GM18520 (cell line): ENCODE measurements around the gene SPRY4.
"Not testable (repeated sequence)": the region's sequence is repeated elsewhere in the genome, so short reads cannot be mapped to it uniquely, and the experiment has no call there.

ENCODE experiments used
- ATAC-seq: cut with Tn5 transposase; IDR thresholded peaks from one replicate; pipeline ENCODE4 v1.9.1; 2021; ENCODE audit not compliant: unreplicated experiment

SPRY4 gene

DNA sequence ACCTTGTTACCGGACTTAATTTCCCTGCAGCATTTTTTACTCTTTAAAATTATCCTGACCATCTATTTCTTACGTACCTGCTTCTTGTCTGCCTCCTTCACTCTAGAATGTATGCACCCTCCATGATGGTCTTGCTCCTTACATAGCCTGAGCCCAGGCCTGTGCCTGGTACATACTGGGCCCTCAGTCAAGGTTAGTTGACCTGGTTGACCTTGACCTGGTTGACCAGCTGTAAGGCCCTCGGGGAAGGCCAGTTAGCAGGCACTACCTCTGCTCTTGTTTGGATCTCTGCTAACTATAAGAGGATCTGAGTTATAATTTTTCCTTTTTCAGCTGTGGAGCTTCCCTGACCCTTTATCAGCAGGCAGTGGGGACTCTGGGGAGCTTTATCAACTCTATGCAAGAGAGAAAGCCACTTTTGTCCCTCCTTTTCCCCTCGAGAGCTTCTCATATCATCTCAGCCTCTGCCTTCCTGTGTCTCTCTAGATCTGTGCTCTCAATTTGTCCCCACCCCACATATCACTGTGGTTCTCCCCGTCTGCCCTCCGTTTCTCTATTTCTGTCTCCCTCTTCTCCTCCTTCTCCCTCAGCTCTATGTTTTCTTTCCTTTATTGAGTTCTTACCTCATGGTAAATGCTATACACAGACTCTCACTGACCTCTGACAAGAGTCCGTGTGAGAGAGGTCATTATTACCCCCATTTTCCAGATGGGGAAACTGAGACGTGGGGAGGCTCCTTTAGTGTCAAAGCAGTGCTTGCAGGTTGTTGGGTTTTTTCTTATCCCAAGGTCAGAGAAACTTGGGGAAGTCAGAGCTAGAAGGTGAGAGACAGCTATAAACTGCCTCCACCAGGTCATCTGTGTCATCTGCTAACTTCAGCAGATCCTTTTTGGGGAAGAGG lies 28.6 kb downstream of the SPRY4 start:
- ATAC-seq = no peak

DNA sequence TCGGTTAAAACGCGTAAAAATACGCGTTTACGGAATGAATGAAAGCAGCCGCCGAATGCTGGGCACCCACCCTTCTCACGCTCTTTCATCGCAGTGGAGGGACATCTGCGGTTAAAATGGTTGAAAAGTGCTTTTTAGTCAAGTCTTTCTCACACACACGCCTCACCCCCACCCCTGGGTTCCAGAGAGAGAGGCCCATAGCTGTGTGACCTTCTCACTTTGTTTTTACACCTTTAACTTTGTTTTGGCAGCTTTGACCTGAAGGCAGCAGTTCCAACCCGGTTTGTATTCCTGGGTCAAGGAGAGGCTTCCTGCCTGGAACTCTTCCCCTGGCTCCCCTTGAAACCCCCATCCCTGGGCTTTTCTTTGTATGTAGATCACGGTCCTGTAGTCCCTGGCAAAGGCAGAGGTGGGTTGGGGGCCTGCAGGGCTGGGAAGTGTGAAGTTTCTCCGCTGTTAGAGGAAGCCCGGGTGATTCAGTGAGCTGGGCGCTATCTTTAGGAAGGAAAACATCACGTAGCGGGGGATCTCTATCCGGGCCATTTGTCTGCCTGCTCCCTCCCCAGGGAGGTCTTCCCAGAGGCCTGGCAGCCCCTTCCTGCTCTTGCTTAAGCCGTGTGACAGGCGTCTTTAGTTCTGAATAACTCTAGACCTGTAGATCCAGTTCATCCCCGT lies 29.6 kb downstream of the SPRY4 start:
- ATAC-seq = no peak

DNA sequence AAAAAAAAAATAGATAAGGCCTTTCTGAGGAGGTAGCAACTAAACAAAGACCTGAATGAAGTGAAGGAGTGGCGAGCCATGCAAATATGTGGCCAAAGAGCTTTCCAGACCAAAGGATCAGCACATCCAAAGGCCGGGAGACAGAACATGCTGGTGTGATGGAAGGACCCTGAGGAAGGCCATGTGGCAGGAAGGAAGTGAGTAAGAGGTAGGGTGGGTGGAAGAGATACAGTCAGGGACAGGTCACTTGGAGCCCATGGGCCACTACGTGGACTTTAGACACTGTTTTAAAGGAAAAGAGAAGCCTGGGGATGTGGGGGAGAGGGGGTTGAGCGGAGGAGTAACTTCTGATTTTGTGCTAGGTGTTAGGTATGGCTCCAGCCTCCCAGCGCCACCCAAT lies 31.3 kb downstream of the SPRY4 start:
- no peak for ATAC-seq

DNA sequence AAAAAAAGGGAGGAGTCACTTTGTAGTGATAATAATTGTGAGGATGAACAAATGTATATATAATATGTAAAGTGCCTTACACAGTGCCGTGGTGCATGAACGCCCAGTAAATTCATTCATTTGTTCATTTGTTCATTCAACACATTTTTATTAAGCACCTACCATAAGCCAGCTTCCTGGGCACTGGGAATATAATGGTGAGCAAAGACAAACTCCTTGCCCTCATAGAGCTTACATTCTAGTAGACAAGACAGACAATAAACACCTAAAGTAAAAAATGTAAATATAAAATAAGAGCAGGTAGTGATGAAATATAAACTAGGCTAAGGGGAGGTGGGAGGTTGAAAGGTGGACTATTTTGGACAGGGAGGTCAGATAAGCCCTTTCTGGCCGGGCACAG lies 32.0 kb downstream of the SPRY4 start:
- no peak for ATAC-seq

DNA sequence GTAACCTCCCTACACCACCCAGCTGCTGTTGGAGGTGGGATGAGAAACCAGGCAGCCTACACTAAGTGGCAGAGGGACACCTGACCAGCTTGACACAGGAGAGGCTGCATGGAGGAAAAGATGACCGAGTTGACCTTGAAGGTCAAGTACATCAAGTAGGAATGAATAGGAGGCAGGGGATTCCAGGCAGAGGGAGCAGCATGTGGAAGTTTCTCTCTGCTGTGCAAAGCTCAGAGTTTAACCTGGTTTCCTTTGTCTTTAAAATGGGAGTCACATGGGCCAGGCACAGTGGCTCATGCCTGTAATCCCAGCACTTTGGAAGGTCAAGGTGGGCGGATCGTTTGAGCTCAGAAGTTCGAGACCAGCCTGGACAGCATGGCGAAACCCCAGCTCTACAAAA lies 32.6 kb downstream of the SPRY4 start:
- no peak for ATAC-seq

DNA sequence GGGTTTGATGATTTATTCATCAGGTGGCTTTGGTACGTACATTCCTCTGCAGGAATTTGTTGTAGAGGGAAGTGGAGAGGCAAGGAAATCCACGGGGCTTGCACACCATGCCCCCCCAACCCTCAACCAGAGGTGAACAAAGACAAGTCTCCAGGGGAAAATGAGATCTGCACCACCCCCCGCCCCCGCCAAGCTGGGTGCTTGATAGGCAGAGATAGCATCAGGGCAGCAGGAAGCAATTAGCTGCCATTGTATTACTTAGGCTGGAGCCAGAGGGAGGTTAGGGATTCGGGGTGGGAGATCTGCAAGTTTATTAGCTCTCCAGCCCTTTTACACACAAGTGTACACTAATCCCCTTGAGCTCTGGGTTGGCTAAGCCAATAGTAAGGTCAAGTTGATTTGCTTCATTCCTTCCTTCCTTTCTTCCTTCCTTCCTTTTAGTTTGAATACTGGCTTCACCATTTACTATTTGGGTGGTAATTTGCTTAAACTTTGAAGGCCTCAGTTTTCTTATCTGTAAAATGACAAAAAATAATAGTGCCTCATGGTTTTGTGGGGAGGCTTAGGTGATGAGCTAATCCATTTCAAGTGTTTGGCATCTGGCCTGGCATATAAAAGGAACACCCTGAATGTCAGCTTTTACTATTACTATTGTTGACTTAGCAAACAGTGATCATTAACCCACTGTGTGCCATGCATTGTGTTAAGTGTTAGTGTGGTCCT lies 34.1 kb downstream of the SPRY4 start:
- no peak for ATAC-seq

DNA sequence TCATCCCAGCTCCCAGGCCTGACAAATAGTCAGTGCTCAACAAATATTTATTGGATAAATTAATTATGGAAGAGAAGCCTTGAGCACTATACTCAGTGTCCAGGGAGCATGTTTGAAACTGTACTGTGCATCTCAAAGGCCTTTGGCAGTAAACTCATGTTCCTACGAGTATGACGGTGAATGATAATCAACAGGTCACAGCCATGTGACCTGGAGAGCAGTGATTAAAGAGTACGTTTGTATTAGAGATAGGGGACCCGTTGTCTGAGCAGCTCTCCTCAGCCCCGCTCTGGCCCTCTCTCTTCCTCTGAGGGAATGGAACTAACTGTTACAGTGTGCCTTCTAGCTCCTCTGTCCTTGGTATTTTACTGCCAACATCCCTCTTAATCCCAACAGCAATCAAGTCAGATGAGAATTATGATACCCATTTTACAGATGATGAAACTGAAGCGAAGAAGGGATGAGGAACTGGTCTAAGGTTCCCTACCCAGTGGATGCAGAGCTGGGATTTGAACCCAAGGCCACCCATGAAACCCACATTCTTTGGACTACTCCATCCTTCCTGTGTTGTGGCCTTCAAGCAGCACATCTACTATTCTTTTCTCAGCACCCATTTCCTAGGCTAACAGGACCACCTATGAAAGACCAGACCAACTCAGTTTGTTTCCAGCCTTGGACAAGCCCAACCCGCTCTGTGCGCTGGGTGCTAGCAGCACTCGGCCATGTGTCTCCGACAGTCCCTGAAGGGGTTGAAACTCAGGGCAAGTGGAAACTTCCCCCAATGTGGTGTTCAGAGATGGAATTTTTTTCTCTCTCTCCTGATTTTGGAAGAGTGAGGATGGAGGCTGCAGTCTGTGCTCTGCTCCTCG lies 34.9 kb downstream of the SPRY4 start:
- ATAC-seq = no peak

DNA sequence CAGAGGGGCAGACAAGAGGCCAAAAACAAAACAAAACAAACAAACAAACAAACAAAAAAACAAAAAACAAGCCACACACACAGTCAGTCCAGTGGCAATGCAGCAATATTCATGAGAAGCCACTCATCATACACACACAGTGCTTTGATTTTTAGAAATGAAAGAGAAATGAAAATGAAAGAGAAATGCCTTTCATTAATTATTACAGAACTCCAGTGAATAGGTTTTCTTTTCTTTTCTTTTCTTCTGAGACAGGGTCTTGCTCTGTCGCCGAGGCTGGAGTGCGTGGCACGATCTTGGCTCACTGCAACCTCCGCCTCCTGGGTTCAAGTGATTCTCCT lies 36.9 kb downstream of the SPRY4 start:
- ATAC-seq = no peak

DNA sequence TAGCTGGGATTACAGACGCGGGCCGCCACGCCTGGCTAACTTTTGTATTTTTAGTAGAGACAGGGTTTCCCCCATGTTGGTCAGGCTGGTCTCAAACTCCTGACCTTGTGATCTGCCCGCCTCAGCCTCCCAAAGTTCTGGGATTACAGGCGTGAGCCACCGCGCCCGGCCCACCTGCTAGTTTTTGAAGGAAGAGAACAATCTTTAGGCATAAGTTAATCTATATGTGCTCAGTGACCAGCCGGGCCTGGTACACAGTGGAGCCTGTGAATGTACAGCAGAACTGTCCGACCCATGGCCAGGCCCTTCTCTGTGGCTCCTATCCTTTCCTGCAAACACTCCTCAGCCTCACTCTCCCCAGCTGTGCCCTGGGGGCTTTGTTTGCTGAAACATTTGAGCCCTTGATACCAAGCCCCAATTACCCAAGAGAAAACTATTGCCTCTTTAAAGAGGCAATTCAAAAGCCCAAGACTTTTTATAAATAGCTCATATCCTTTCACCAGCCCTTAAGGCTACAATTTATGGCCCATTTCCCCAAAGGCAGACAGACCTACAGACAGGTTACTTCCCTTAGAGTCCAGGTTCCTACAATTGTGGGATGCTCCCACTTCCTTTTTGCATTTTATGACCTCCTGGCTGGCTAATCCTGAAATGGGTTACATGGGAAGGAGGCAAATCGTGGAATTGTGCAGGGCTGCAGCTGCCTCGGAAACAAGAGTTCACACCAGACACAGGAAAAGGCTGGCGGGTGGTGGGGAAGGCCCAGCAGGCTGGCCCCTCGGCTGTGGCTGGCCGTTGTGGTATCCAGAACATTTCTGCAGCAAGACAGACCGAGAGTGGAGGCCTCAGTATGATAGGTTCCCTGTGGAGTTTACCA lies 37.5 kb downstream of the SPRY4 start:
- no peak for ATAC-seq

DNA sequence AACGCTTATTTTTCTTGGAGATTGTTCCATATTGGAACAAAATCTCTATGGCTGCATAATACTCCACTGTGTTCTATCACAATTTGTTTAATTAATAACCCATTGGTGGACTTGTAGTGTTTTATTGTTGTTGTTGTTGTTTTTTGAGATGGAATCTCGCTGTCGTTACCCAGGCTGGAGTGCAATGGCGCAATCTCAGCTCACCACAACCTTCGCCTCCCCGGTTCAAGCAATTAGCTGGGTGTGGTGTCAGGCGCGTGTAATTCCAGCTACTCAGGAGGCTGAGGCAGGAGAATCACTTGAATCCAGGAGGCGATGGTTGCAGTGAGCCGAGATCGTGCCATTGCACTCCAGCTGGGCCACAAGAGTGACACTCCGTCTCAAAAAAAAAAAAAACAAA lies 38.7 kb downstream of the SPRY4 start:
- ATAC-seq = no peak

DNA sequence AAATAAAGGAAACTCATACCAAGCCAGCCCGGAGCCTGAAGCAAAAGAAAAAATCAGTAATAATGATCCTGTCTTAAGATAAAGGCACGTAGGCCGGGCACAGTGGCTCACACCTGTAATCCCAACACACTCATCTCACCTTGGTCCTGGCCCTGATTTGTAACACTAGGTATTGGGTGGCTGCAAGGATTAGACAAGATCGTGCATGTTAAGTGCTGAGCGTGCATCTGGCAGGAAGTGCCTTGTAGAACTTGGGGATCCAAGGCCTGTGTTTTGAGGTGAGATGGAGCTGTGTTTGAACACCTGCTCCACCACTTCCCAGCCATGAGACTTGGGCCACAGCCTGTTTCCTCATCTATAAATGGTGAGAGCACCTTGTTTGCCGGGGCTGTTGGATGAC lies 41.5 kb downstream of the SPRY4 start:
- no peak for ATAC-seq

DNA sequence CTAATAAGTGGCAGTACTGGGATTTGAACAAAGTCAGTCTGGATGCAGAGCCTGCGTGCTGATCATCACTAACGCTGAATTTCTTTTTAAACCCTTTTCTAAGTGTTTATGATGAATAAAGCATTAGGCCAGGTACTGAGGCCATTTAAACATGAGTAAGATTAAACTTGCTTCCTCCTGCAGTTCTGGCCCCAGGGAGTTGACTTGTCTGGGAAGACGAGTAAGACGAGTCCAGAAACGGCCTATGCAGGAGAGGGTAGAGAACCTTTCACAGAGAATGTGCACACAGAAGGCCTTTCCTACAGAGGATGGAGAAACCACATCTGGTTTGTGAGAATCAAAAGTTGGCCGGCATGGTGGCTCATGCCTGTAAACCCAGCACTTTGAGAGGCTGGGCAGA lies 42.9 kb downstream of the SPRY4 start:
- no peak for ATAC-seq

DNA sequence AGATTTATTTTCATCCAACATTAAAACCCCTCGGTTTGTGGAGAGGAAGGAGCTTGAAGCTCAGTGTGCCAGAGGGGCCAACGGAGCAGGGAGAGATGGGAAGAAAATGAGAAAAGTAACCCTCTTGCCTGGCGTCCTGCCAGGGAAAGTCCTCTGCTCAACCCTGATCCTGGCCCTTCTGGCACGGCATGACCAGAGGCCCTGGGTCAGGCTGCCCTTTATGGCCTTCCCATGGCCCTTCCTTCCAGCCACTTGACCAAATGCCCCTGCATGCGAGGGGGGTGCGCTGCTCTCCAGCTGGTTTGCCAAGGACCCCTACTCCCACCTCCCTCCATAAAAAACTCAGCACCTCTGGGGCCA lies 43.8 kb downstream of the SPRY4 start:
- no peak for ATAC-seq

DNA sequence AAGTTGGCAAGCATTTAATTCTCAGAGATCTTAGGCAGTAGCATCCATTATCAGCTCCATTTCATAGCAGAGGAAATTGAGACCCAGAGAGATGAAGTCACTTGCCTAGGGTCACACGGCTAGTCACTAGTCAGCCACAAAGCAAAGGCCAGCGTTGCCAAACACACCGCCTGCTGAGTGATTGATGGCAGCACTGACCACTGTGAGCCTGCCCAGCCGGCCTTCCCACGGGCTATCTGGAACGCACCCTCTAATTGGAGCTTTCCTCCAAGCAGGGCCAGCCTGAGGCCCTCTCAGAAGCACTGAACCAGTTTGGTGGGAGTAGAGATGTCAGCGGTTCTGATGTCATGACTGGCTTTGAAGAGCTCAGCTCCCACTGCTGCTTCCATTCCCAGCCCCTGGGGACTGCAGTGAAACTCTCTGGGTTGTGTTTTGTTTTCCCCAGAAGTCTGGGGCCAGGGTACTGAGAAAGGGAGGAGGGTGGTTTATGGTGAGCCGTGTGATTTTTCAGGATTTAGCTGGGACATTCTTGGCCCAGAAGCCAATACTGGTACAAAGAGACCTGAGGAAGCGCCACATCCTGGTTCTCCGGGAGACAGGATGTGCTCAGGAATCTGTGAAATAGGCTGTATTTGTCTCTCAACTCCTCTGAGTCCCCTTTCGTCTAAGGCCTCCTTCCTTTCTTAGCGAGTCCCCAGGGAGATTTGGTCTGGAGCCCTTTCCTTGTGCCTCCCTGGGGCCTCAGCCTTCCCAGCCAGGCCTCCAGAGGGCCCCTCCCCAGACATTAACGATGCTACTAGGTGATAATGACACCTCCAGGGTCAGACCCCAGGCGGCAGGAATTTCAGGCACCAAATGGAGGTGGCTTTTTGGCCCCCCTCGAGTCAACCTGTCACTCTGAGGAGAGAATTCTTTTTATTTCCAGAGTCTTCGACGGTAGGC lies 44.5 kb downstream of the SPRY4 start:
- no peak for ATAC-seq

DNA sequence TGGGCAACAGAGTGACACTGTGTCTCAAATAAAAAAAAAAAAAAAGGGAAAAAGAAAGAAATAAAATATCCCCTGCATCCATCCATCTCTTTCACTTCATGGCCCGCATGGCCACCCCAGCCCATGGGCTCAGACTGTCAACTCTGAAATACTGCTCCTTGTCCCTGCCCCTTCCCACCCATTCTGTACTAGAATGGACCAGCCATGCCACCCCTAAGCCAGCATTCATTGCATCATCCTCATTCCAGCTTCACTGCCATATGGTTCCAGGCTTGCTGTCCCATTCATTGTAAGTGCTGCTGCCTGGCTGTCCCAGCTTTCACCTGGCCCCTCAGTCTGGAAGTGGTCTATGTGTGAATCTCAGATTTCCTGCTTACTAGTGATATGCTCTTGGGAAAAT lies 46.2 kb downstream of the SPRY4 start:
- ATAC-seq = no peak

DNA sequence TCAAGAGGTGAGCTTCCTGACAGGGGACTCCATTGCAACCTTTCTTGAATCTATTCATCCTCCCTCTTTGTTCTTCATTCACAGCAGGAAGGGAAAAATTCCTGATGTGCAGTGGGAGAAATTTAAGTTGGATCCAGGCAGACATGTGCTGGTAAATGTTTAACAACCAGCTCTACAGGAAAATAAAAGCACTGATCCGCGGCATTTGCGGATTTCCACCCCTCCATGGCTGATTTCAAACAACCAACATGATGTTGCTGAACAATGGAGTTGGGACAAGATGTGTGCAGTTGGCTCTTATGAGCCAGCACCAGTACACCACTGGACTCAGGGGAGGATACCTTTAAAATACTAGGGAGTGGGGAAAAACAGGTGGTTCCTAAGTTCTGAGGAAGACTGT lies 47.0 kb downstream of the SPRY4 start:
- no peak for ATAC-seq

DNA sequence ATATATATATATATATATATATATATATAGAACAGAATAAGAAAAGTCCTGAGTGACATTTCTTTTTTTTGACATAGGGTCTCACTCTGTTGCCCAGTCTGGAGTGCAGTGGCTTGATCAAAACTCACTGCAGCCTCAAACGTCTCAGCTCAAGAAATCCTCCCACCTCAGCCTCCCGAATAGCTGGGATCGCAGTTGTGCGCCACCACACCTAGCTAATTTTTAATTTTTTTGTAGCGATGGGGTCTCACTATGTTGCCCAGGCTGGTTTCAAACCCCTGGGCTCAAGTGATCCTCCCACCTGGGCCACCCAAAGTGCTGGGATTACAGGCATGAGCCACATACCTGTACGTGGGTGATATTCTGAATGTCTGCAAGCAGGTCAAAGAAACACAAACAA lies 48.3 kb downstream of the SPRY4 start:
- ATAC-seq = no peak

DNA sequence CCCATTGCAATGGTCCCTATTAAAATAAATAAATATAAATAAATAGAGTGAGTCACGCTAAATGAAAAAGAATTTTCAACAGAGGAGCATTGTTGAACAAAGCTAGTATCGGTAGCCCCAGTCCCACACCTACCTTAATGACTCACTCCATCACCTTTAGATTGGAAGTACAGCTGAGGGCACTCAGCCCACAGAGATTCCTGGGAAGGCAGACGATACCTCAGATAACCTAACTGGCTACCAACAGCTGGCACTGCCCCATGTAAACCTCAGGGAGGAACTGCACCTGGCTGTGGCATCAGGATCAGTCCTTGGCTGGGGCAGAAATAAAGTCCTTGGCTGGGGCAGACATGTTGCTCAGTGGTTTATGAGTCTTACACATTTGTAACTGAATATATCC lies 49.3 kb downstream of the SPRY4 start:
- no peak for ATAC-seq

DNA sequence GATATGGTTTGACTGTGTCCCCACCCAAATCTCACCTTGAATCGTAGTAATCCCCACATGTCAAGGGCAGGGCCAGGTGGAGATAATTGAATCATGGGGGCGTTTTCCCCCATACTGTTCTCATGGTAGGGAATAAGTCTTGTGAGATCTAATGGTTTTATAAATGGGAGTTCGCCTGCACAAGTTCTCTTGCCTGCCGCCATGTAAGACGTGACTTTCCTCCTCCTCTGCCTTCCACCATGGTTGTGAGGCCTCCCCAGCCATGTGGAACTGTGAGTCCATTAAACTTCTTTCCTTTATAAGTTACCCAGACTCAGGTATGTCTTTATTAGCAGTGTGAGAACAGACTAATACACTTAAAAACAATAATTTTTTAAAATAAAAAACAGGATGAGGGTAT lies 52.2 kb downstream of the SPRY4 start:
- not testable (repeated sequence) for ATAC-seq
